AML-193 (cell line): ENCODE data around the gene SUFU.
"Not testable (repeated sequence)": the region's sequence is repeated elsewhere in the genome, so short reads cannot be mapped to it uniquely, and the experiment has no call there.

Experiments
- DNase-seq, 2 experiments: peaks; one replicate each; lab custom pipeline; 2025; lab: John Stamatoyannopoulos, UW

The SUFU gene

DNA sequence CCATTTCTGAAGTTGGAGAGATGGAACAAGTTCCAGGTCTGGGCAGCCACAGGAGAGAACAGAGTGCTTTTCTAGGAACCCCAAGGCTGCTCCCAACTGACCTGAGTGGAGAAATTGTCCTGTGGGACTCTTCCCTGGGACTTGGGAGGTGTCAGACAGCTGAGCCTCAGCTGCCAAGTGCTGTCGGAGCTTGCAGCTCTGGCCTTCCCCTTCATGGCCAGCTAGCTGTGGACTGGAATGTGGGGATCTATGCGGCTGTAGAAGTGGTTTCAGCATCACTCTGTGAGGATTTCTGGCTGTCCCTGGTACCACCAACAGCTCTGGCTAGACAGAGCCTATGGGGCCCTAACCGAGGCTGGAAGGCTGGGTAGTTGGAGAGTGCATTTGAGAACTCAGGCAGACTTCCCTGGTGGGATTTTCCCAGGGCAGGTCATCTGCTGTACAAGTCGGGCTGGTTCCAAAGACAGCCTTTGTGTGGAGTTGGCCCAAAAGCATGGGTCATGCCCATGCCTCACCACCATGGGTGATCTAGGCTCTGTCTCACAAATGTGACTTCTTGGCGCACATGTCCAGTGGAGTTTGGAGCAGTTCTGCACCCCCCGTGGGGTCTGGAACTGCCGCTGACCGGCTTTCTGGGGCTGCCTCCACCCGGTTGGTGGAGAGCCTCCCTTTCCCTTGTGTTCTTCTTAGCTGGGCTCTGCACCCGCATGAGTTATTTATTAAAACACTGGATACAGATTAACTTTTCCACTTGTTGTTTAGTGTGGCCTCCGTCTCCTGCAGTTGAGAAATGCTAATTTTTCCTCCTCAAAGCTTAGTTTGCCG is 10.9 kb downstream of the SUFU start:
- DNase-seq, result no peak

- no peak for DNase-seq
Measured at GRCh38 chr10:102515724-102516123, 12.0 kb downstream of the SUFU start.

GRCh38 chr10:102517553-102517952 is 13.8 kb downstream of the SUFU start:
- no peak for DNase-seq

GRCh38 chr10:102519246-102519825 is 15.6 kb downstream of the SUFU start:
- no peak for DNase-seq

DNA sequence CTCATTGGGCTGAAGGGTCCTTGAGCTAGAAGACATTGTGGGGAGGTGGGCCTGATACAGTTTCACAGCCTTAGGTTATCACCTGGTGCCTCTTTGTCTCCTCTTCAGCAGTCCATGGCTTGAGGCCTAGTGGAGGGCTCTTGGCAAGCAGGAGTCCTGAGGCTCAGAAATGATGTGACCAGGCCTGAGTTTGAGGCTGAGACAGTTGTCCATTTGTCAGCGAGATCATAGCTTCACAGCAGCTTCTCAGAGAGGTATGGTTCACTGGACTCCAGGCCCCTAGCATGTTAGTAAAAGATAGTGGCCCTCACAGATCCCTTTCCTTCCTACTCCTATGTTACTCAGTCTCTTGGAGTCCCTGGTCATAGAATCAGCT is 19.1 kb downstream of the SUFU start:
- DNase-seq, result no peak

DNA sequence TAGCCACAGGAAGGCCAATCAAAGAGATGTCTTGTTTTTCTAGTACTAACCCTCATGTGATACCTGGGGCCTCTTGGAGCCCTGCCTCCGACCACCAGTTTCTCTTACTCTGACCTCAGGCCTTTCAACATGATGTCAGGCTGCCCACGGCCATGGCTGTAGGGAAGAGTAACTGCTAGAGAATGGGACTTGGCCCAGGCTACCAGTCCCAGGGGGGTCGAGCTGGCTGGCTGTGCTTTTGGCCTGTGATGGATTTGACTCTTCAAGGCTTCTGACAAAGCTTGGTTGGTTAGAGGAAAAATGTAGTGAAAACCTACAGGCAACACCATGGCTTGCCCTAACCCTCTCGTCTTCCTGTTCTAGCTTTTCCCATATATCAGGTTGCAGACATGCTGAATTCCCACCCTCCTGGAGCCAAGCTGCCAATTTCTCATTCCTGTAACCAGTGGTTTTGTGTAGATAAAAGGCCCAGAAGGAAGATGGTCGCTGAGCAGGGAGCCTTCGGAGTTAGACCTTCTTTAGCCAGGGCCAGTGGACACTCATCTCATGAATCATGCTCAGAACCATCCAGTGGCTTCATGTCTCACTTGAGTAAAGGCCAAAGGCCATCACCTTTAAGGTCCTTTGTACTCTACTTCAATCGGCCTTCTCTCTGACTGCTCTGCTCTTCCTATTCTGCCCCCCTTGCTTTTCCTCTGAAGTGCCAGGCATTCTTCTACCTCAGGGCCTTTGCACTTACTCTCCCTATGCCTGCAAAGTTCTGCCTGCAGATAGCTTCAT is 19.7 kb downstream of the SUFU start:
- DNase-seq, result no peak

- no peak for DNase-seq
Measured at GRCh38 chr10:102524746-102525145, 21.0 kb downstream of the SUFU start.

GRCh38 chr10:102527546-102527945 is 23.8 kb downstream of the SUFU start:
- no peak for DNase-seq

GRCh38 chr10:102534333-102534732 is 30.6 kb downstream of the SUFU start:
- DNase-seq, result no peak

GRCh38 chr10:102534966-102535365 is 31.2 kb downstream of the SUFU start:
- DNase-seq, result not testable (repeated sequence)

- no peak for DNase-seq
Measured at GRCh38 chr10:102535481-102536147, 31.8 kb downstream of the SUFU start.

DNA sequence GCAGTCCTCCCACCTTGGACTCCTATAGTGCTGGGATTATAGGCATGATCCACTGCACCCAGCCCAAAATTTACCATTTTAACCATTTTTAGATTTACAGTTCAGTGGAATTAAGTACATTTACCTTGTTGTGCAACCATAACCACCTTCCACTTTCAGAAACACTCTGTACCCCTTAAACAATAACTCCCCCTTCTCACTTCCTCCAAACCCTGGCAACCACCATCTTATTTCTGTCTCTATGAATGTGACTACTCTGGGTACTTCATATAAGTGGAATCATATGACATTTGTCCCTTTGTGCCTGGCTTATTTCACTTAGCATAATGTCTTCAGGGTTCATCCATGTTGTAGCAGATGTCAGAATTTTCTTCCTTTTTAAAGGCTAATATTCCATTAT is 33.6 kb downstream of the SUFU start:
- no peak for DNase-seq

GRCh38 chr10:102537948-102538347 is 34.2 kb downstream of the SUFU start:
- no peak for DNase-seq

- DNase-seq, result no peak
Measured at GRCh38 chr10:102538811-102539210, 35.0 kb downstream of the SUFU start.

DNA sequence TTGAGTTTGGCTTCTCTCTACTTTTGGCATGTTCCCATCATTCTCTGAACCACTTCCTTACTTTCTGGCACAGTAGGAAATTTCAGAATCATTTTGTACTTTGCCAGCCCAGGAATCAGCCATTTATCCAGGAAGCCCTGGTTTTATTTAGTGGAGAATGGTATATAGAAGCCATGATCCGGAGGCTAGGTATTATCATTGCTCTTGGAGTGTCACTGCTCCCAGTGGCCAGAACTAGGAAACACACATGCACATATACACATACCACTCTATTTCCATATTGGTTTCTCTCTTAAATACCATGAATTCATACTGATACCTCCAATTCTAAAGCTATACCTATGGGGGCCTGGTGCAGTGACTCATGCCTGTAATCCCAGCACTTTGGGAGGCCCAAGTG is 36.3 kb downstream of the SUFU start:
- DNase-seq, result peak in 1 of 2 experiments; percentile 36

GRCh38 chr10:102542800-102543418 is 39.1 kb downstream of the SUFU start:
- no peak for DNase-seq

- no peak for DNase-seq
Measured at GRCh38 chr10:102545265-102545871, 41.6 kb downstream of the SUFU start.

- no peak for DNase-seq
Measured at GRCh38 chr10:102545997-102546396, 42.2 kb downstream of the SUFU start.

GRCh38 chr10:102546606-102547320 is 43.0 kb downstream of the SUFU start:
- DNase-seq, result peak; percentile 61 to 70

- no peak for DNase-seq
Measured at GRCh38 chr10:102549549-102549948, 45.8 kb downstream of the SUFU start.
